HepG2 (cell line): ENCODE measurements around the gene ZNF763. TPM values are rescaled to one million over a fixed set of nuclear protein-coding genes. Genes with fewer than 3 reads are reported as not detected.

Experiments
- polyA plus RNA-seq, 8 experiments: library from polyadenylated mRNA; depleted of rRNA in 3 of 8; stranded (reverse) in 7 of 8; unstranded in 1 of 8; fragments of >200 nt; fragmentation: Illumina TruSeq in 4 of 8; extraction: Trizol in 4 of 8; gene quantifications; 2 replicates each; pipeline versions ENCODE4 v1.2.1 to v1.2.3, GENCODE V29; 2011 to 2016; ENCODE audit warnings: low read depth in 4 of 8, missing spikeins in 1 of 8, mixed read lengths in 1 of 8; ENCODE audit not compliant: insufficient read depth in 1 of 8
- small RNA-seq, 3 experiments: library from RNA; depleted of rRNA; stranded (forward); fragments of <200 nt; gene quantifications; one replicate each; pipeline ENCODE3, GENCODE V24; 2012; ENCODE audit warnings: low read depth in 2 of 3, low replicate concordance in 1 of 3; ENCODE audit not compliant: insufficient read length in 3 of 3, insufficient read depth in 2 of 3
- total RNA-seq, 5 experiments: library from RNA; depleted of rRNA; stranded (reverse); fragments of >200 nt; fragmentation: Illumina TruSeq; extraction: Trizol; gene quantifications; 2 replicates each; pipeline ENCODE4 v1.2.3, GENCODE V29; 2016; ENCODE audit warnings: low read depth in 1 of 5

Gene ZNF763
- total and polyA plus RNA-seq, 2 of the 13 experiments (the other 11 are each of a cell fraction or from before 2014, with no cell fraction given) = 0.08 to 0.42 TPM

Small RNA genes lying within 50 kb of the gene (small RNA-seq; reads per million reads assigned to genes)
- gene RNA5SP464 (0 reads per million in 3 experiments), gene RNA5SP465 (0 reads per million in 3 experiments)

Other genes with a start within 250 kb of the ZNF763 start
- 11.7 and 18.2 TPM in 2 replicates for gene ZNF823, start 226.1 kb upstream of the ZNF763 start, total RNA-seq (2016; rRNA removed; fragmentation: Illumina TruSeq; extraction: Trizol)
- gene ZNF823, start 226.1 kb upstream of the ZNF763 start, polyA plus RNA-seq (2011; rRNA removed) = 5.1 and 5.7 TPM in 2 replicates
- gene ZNF441, start 198.0 kb upstream of the ZNF763 start, total RNA-seq (2016; rRNA removed; fragmentation: Illumina TruSeq; extraction: Trizol) = 10.0 and 18.0 TPM in 2 replicates
- gene ZNF441, start 198.0 kb upstream of the ZNF763 start, polyA plus RNA-seq (2011; rRNA removed) = 2.8 and 3.5 TPM in 2 replicates
- 1.7 and 2.2 TPM in 2 replicates for gene ZNF491, start 166.5 kb upstream of the ZNF763 start, total RNA-seq (2016; rRNA removed; fragmentation: Illumina TruSeq; extraction: Trizol)
- gene ZNF491, start 166.5 kb upstream of the ZNF763 start, polyA plus RNA-seq (2011; rRNA removed) = 0.46 and 0.57 TPM in 2 replicates
- 12.4 and 16.8 TPM in 2 replicates for gene ZNF440, start 150.8 kb upstream of the ZNF763 start, total RNA-seq (2016; rRNA removed; fragmentation: Illumina TruSeq; extraction: Trizol)
- gene ZNF440, start 150.8 kb upstream of the ZNF763 start, polyA plus RNA-seq (2011; rRNA removed) = 2.4 and 2.7 TPM in 2 replicates
- 3.9 and 4.9 TPM in 2 replicates for gene ZNF439, start 116.3 kb upstream of the ZNF763 start, total RNA-seq (2016; rRNA removed; fragmentation: Illumina TruSeq; extraction: Trizol)
- 2.9 TPM in 2 replicates for gene ZNF439, start 116.3 kb upstream of the ZNF763 start, polyA plus RNA-seq (2011; rRNA removed)
- 21.0 and 35.5 TPM in 2 replicates for gene ZNF69, start 77.3 kb upstream of the ZNF763 start, total RNA-seq (2016; rRNA removed; fragmentation: Illumina TruSeq; extraction: Trizol)
- gene ZNF69, start 77.3 kb upstream of the ZNF763 start, polyA plus RNA-seq (2011; rRNA removed) = 8.5 and 9.6 TPM in 2 replicates
- gene ZNF700, start 39.9 kb upstream of the ZNF763 start, total RNA-seq (2016; rRNA removed; fragmentation: Illumina TruSeq; extraction: Trizol) = 12.8 and 16.5 TPM in 2 replicates
- gene ZNF700, start 39.9 kb upstream of the ZNF763 start, polyA plus RNA-seq (2011; rRNA removed) = 4.5 and 6.0 TPM in 2 replicates
- 4.9 and 5.8 TPM in 2 replicates for gene ZNF433, start 70.6 kb downstream of the ZNF763 start, total RNA-seq (2016; rRNA removed; fragmentation: Illumina TruSeq; extraction: Trizol)
- 1.4 and 1.8 TPM in 2 replicates for gene ZNF433, start 70.6 kb downstream of the ZNF763 start, polyA plus RNA-seq (2011; rRNA removed)
- 5.2 and 6.4 TPM in 2 replicates for gene ZNF878, start 87.9 kb downstream of the ZNF763 start, total RNA-seq (2016; rRNA removed; fragmentation: Illumina TruSeq; extraction: Trizol)
- 0.46 and 0.52 TPM in 2 replicates for gene ZNF878, start 87.9 kb downstream of the ZNF763 start, polyA plus RNA-seq (2011; rRNA removed)
- 3.2 and 6.0 TPM in 2 replicates for gene ZNF844, start 99.7 kb downstream of the ZNF763 start, total RNA-seq (2016; rRNA removed; fragmentation: Illumina TruSeq; extraction: Trizol)
- gene ZNF844, start 99.7 kb downstream of the ZNF763 start, polyA plus RNA-seq (2011; rRNA removed) = 0.90 and 1.0 TPM in 2 replicates
- 8.0 and 9.7 TPM in 2 replicates for gene ZNF20, start 175.3 kb downstream of the ZNF763 start, total RNA-seq (2016; rRNA removed; fragmentation: Illumina TruSeq; extraction: Trizol)
- 1.6 and 2.1 TPM in 2 replicates for gene ZNF20, start 175.3 kb downstream of the ZNF763 start, polyA plus RNA-seq (2011; rRNA removed)
- 12.2 and 17.7 TPM in 2 replicates for gene ZNF625, start 191.7 kb downstream of the ZNF763 start, total RNA-seq (2016; rRNA removed; fragmentation: Illumina TruSeq; extraction: Trizol)
- 1.7 and 1.8 TPM in 2 replicates for gene ZNF625, start 191.7 kb downstream of the ZNF763 start, polyA plus RNA-seq (2011; rRNA removed)
- gene ZNF136, start 198.1 kb downstream of the ZNF763 start, total RNA-seq (2016; rRNA removed; fragmentation: Illumina TruSeq; extraction: Trizol) = 10.2 and 16.6 TPM in 2 replicates
- gene ZNF136, start 198.1 kb downstream of the ZNF763 start, polyA plus RNA-seq (2011; rRNA removed) = 1.8 and 2.5 TPM in 2 replicates